DMS79 (cell line): ENCODE measurements around the gene NPTN.
"Not testable (repeated sequence)": the region's sequence is repeated elsewhere in the genome, so short reads cannot be mapped to it uniquely, and the experiment has no call there.

Experiments used
- DNase-seq: peaks from one replicate; lab custom pipeline; 2025; lab: John Stamatoyannopoulos, UW

Gene NPTN

GRCh38 chr15:73570355-73571032 lies 62.7 kb downstream of the NPTN start:
- no peak for DNase-seq

GRCh38 chr15:73569361-73569760 lies 63.8 kb downstream of the NPTN start:
- no peak for DNase-seq

- no peak for DNase-seq
Measured at GRCh38 chr15:73568564-73569280, 64.5 kb downstream of the NPTN start.

GRCh38 chr15:73567020-73567419 lies 66.2 kb downstream of the NPTN start:
- no peak for DNase-seq

GRCh38 chr15:73564255-73564654 lies 68.9 kb downstream of the NPTN start:
- DNase-seq, result no peak

GRCh38 chr15:73560501-73561117 lies 72.6 kb downstream of the NPTN start:
- no peak for DNase-seq

GRCh38 chr15:73558529-73558928 lies 74.7 kb downstream of the NPTN start:
- DNase-seq, result no peak

- no peak for DNase-seq
Measured at GRCh38 chr15:73555080-73555479, 78.1 kb downstream of the NPTN start.

- DNase-seq, result no peak
Measured at GRCh38 chr15:73550190-73550589, 83.0 kb downstream of the NPTN start.

- DNase-seq, result not testable (repeated sequence)
Measured at GRCh38 chr15:73548925-73549324, 84.3 kb downstream of the NPTN start.

GRCh38 chr15:73541479-73541878 lies 91.7 kb downstream of the NPTN start:
- DNase-seq, result no peak

- DNase-seq, result no peak
Measured at GRCh38 chr15:73540161-73540560, 93.0 kb downstream of the NPTN start.

- DNase-seq, result no peak
Measured at GRCh38 chr15:73539212-73540128, 93.7 kb downstream of the NPTN start.

- no peak for DNase-seq
Measured at GRCh38 chr15:73538563-73539211, 94.5 kb downstream of the NPTN start.

GRCh38 chr15:73538123-73538522 lies 95.1 kb downstream of the NPTN start:
- DNase-seq, result no peak

GRCh38 chr15:73530649-73531048 lies 102.5 kb downstream of the NPTN start:
- no peak for DNase-seq

GRCh38 chr15:73527598-73527997 lies 105.6 kb downstream of the NPTN start:
- no peak for DNase-seq

- no peak for DNase-seq
Measured at GRCh38 chr15:73524919-73525318, 108.3 kb downstream of the NPTN start.

- no peak for DNase-seq
Measured at GRCh38 chr15:73522011-73522410, 111.2 kb downstream of the NPTN start.

- no peak for DNase-seq
Measured at GRCh38 chr15:73518876-73519733, 114.1 kb downstream of the NPTN start.
